HepG2 (cell line): Measurements from ENCODE around the gene WDSUB1. TPM values are rescaled to one million over a fixed set of nuclear protein-coding genes. Genes with fewer than 3 reads are reported as not detected.
A peak's percentile ranks its signal among the peaks of the same experiment; 100 is the strongest.

ENCODE experiments used
- ARNTL ChIP-seq: sonication (generic); formaldehyde crosslinking; IDR thresholded peaks from 2 replicates; pipeline ENCODE4 v1.4.0; 2020; ENCODE audit warnings: mild to moderate bottlenecking, missing genetic modification reagents
- BCLAF1 ChIP-seq: fragments of 450-650 bp; IDR thresholded peaks from 2 replicates; pipeline ENCODE4 v1.6.1; 2017; ENCODE audit warnings: mild to moderate bottlenecking
- CC2D1A ChIP-seq: sonication (generic); formaldehyde crosslinking; IDR thresholded peaks from 2 replicates; pipeline ENCODE4 v1.8.1; 2023; ENCODE audit warnings: mild to moderate bottlenecking, missing genetic modification reagents
- HCFC1 ChIP-seq: fragments of 150-350 bp; IDR thresholded peaks from 2 replicates; pipeline ENCODE4 v1.6.1; 2014; ENCODE audit warnings: low read depth, low read length
- KDM5A ChIP-seq: fragments of 200-600 bp; sonication (generic); IDR thresholded peaks from 2 replicates; pipeline ENCODE4 v1.7.0; 2018; ENCODE audit warnings: antibody characterized with exemption, mild to moderate bottlenecking, low read length, borderline replicate concordance
- KLF11 ChIP-seq: IDR thresholded peaks from 2 replicates; pipeline ENCODE4 v1.6.1; 2016; ENCODE audit warnings: missing compliant biosample characterization
- NFIB ChIP-seq: sonication (generic); formaldehyde crosslinking; IDR thresholded peaks from 2 replicates; pipeline ENCODE4 v1.9.0; 2021; ENCODE audit warnings: missing genetic modification reagents, mild to moderate bottlenecking, borderline replicate concordance
- PHF21A ChIP-seq: sonication (generic); formaldehyde crosslinking; IDR thresholded peaks from 2 replicates; pipeline ENCODE4 v1.5.0; 2020; ENCODE audit warnings: mild to moderate bottlenecking, missing genetic modification reagents
- SP140L ChIP-seq: sonication (generic); formaldehyde crosslinking; IDR thresholded peaks from 2 replicates; pipeline ENCODE4 v1.4.0; 2020; ENCODE audit warnings: missing genetic modification reagents, borderline replicate concordance
- SSRP1 ChIP-seq: IDR thresholded peaks from 2 replicates; pipeline ENCODE4 v1.6.1; 2016; ENCODE audit warnings: control low read depth
- TEAD3 ChIP-seq: optimal IDR thresholded peaks from 2 replicates; pipeline ENCODE3; 2016; ENCODE audit warnings: borderline replicate concordance
- XRCC5 ChIP-seq: fragments of 200-400 bp; formaldehyde crosslinking; optimal IDR thresholded peaks from 2 replicates; pipeline ENCODE3; 2017; ENCODE audit warnings: mild to moderate bottlenecking, low read length
- ZBTB39 ChIP-seq: sonication (generic); formaldehyde crosslinking; IDR thresholded peaks from 2 replicates; pipeline ENCODE4 v1.5.0; 2020; ENCODE audit warnings: missing genetic modification reagents
- ZNF557 ChIP-seq: sonication (generic); formaldehyde crosslinking; IDR thresholded peaks from 2 replicates; pipeline ENCODE4 v1.4.0; 2020; ENCODE audit warnings: missing genetic modification reagents
- ZSCAN20 ChIP-seq: sonication (generic); formaldehyde crosslinking; IDR thresholded peaks from 2 replicates; pipeline ENCODE4 v1.4.0; 2020; ENCODE audit warnings: missing genetic modification reagents, mild to moderate bottlenecking, borderline replicate concordance
- polyA plus RNA-seq, 8 experiments: library from polyadenylated mRNA; depleted of rRNA in 3 of 8; stranded (reverse) in 7 of 8; unstranded in 1 of 8; fragments of >200 nt; fragmentation: Illumina TruSeq in 4 of 8; extraction: Trizol in 4 of 8; gene quantifications; 2 replicates each; pipeline versions ENCODE4 v1.2.1 to v1.2.3, GENCODE V29; 2011 to 2016; ENCODE audit warnings: low read depth in 4 of 8, missing spikeins in 1 of 8, mixed read lengths in 1 of 8; ENCODE audit not compliant: insufficient read depth in 1 of 8
- total RNA-seq, 5 experiments: library from RNA; depleted of rRNA; stranded (reverse); fragments of >200 nt; fragmentation: Illumina TruSeq; extraction: Trizol; gene quantifications; 2 replicates each; pipeline ENCODE4 v1.2.3, GENCODE V29; 2016; ENCODE audit warnings: low read depth in 1 of 5
- TF ChIP-seq, protein P1 (sequence below): sonication (generic); formaldehyde crosslinking; conservative IDR thresholded peaks from 2 replicates; pipeline ENCODE4 v1.4.0; 2020; ENCODE audit warnings: mild to moderate bottlenecking, missing genetic modification reagents, moderate library complexity
- TF ChIP-seq, protein P2 (sequence below): sonication (generic); formaldehyde crosslinking; IDR thresholded peaks from 2 replicates; pipeline ENCODE4 v1.8.0; 2022; ENCODE audit warnings: missing genetic modification reagents, mild to moderate bottlenecking, borderline replicate concordance
- TF ChIP-seq, protein P3 (sequence below): sonication (generic); formaldehyde crosslinking; IDR thresholded peaks from 2 replicates; pipeline ENCODE4 v1.8.1; 2023; ENCODE audit warnings: mild to moderate bottlenecking, missing genetic modification reagents

The WDSUB1 gene
- total and polyA plus RNA-seq, 2 of the 13 experiments (the other 11 are each of a cell fraction or from before 2014, with no cell fraction given), result 10.1 to 10.7 TPM

DNA sequence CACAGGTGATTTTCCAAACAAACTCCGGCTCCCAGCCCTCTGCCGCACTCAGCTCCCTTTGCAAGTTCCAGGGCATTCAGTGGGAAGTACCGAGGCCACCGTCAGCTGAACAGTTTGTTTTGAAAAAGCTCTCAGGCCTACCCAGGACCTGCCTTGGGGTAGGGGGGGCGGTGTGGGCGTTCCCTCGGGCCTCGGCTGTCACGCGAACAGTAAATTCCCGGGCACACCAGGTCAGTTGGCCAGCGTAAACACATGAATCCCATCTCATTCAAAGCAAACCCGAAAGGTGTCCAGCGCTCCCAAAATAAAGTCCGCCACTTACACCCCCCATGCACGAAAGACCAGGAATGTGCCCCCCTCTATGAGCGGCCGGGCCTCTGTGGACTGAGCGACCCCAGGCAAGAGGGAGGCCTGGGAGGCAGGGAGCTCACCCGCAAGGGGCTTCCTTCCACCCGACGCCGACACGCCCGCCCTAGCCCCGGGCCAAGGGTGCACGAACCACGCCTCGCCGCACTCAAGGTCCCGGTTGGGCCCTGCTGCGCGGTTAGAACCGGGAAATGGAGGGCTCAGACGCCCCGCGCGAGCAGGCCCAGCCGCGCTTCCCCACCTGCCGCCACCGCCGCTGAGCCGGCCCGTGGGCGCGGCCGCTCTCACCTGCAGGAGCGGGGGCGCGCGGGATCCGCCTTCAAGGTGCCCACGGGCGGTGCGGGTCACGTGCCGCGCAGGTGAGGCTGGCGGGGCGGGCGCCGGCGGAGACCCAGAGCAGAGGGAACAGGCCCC, at the start of gene WDSUB1 (continued):
- TF ChIP-seq BCLAF1 (no peak), SSRP1 (CRISPR knock-in tag) (no peak), KDM5A (peak; percentile 53; the same call in 1 of the 2 replicates), SP140L (CRISPR knock-in tag) (0 out of 2 replicates have a peak, but pooled peaks have one; percentile 19), ZSCAN20 (CRISPR knock-in tag) (peak; percentile 98), ARNTL (CRISPR knock-in tag) (peak; percentile 92), ZNF557 (CRISPR knock-in tag) (peak; percentile 42; the same call in 1 of the 2 replicates), XRCC5 (peak; percentile 52), KLF11 (CRISPR knock-in tag) (no peak), NFIB (CRISPR knock-in tag) (no peak), ZBTB39 (0 out of 2 replicates have a peak, but pooled peaks have one; percentile 11), PHF21A (CRISPR knock-in tag) (no peak; the same call in 1 of the 2 replicates), TEAD3 (CRISPR knock-in tag) (no peak), HCFC1 (no peak), CC2D1A (CRISPR knock-in tag) (0 out of 2 replicates have a peak, but pooled peaks have one; percentile 62)
- TF ChIP-seq, protein P1, sequence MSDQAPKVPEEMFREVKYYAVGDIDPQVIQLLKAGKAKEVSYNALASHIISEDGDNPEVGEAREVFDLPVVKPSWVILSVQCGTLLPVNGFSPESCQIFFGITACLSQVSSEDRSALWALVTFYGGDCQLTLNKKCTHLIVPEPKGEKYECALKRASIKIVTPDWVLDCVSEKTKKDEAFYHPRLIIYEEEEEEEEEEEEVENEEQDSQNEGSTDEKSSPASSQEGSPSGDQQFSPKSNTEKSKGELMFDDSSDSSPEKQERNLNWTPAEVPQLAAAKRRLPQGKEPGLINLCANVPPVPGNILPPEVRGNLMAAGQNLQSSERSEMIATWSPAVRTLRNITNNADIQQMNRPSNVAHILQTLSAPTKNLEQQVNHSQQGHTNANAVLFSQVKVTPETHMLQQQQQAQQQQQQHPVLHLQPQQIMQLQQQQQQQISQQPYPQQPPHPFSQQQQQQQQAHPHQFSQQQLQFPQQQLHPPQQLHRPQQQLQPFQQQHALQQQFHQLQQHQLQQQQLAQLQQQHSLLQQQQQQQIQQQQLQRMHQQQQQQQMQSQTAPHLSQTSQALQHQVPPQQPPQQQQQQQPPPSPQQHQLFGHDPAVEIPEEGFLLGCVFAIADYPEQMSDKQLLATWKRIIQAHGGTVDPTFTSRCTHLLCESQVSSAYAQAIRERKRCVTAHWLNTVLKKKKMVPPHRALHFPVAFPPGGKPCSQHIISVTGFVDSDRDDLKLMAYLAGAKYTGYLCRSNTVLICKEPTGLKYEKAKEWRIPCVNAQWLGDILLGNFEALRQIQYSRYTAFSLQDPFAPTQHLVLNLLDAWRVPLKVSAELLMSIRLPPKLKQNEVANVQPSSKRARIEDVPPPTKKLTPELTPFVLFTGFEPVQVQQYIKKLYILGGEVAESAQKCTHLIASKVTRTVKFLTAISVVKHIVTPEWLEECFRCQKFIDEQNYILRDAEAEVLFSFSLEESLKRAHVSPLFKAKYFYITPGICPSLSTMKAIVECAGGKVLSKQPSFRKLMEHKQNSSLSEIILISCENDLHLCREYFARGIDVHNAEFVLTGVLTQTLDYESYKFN (CRISPR knock-in tag), result peak; percentile 45
- TF ChIP-seq, protein P2, sequence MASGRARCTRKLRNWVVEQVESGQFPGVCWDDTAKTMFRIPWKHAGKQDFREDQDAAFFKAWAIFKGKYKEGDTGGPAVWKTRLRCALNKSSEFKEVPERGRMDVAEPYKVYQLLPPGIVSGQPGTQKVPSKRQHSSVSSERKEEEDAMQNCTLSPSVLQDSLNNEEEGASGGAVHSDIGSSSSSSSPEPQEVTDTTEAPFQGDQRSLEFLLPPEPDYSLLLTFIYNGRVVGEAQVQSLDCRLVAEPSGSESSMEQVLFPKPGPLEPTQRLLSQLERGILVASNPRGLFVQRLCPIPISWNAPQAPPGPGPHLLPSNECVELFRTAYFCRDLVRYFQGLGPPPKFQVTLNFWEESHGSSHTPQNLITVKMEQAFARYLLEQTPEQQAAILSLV (CRISPR knock-in tag), result peak; percentile 62; the same call in 1 of the 2 replicates
- TF ChIP-seq, protein P3, sequence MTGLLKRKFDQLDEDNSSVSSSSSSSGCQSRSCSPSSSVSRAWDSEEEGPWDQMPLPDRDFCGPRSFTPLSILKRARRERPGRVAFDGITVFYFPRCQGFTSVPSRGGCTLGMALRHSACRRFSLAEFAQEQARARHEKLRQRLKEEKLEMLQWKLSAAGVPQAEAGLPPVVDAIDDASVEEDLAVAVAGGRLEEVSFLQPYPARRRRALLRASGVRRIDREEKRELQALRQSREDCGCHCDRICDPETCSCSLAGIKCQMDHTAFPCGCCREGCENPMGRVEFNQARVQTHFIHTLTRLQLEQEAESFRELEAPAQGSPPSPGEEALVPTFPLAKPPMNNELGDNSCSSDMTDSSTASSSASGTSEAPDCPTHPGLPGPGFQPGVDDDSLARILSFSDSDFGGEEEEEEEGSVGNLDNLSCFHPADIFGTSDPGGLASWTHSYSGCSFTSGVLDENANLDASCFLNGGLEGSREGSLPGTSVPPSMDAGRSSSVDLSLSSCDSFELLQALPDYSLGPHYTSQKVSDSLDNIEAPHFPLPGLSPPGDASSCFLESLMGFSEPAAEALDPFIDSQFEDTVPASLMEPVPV (CRISPR knock-in tag), result peak; percentile 94
